Measurements from ENCODE around the gene CCDC15. TPM values are rescaled to one million over a fixed set of nuclear protein-coding genes. Genes with fewer than 3 reads are reported as not detected.

CCDC15 gene
- total and polyA plus RNA-seq, 2 of the 13 experiments (the other 11 are each of a cell fraction or from before 2014, with no cell fraction given) = 2.2 to 4.6 TPM

GRCh38 chr11:124934862-124935547 lies 19.0 kb upstream of the CCDC15 start (continued):
- TF ChIP-seq PAXIP1 (CRISPR knock-in tag; conservative IDR thresholded peaks at IDR 0.05) = peak; percentile 53
- no peak for TF ChIP-seq NFE2 (CRISPR knock-in tag; IDR thresholded peaks at IDR 0.05)
- no peak for TF ChIP-seq ZNF326 (CRISPR knock-in tag; IDR thresholded peaks at IDR 0.05; ENCODE audit: borderline replicate concordance)
- TF ChIP-seq REXO4 (CRISPR knock-in tag; IDR thresholded peaks at IDR 0.05; ENCODE audit: borderline replicate concordance) = no peak
- TF ChIP-seq SETDB1 (CRISPR knock-in tag; IDR thresholded peaks at IDR 0.05; ENCODE audit: borderline replicate concordance) = no peak
- no peak for TF ChIP-seq ZMYM2 (CRISPR knock-in tag; IDR thresholded peaks at IDR 0.05)
- no peak for TF ChIP-seq ZNF451 (CRISPR knock-in tag; IDR thresholded peaks at IDR 0.05)
- TF ChIP-seq NCOA1 (CRISPR knock-in tag; IDR thresholded peaks at IDR 0.05) = no peak
- TF ChIP-seq ZNF569 (CRISPR knock-in tag; IDR thresholded peaks at IDR 0.05; ENCODE audit: borderline replicate concordance) = no peak
- TF ChIP-seq ATRX (CRISPR knock-in tag; IDR thresholded peaks at IDR 0.05; ENCODE audit: borderline replicate concordance) = no peak
- TF ChIP-seq ZBTB26 (CRISPR knock-in tag; IDR thresholded peaks at IDR 0.05; ENCODE audit: borderline replicate concordance) = no peak
- TF ChIP-seq PCBP2 (optimal IDR thresholded peaks at IDR 0.05; ENCODE audit: low read depth, low read length, poor library complexity, severe bottlenecking) = no peak
- peak; percentile 21; the same call in 1 of the 2 replicates for TF ChIP-seq ARNTL (CRISPR knock-in tag; IDR thresholded peaks at IDR 0.05)
- TF ChIP-seq ZFP91 (CRISPR knock-in tag; IDR thresholded peaks at IDR 0.05; ENCODE audit: borderline replicate concordance) = no peak
- TF ChIP-seq BCL6 (CRISPR knock-in tag; IDR thresholded peaks at IDR 0.05) = peak; percentile 23; the same call in 1 of the 2 replicates
- TF ChIP-seq ZNF546 (CRISPR knock-in tag; conservative IDR thresholded peaks at IDR 0.05) = no peak
- TF ChIP-seq POGZ (CRISPR knock-in tag; IDR thresholded peaks at IDR 0.05) = peak; percentile 43; the same call in 1 of the 2 replicates
- TF ChIP-seq ZNF577 (CRISPR knock-in tag; IDR thresholded peaks at IDR 0.05; ENCODE audit: borderline replicate concordance, low read depth) = no peak
- TF ChIP-seq RARA (CRISPR knock-in tag; IDR thresholded peaks at IDR 0.05) = no peak
- TF ChIP-seq KDM3A (CRISPR knock-in tag; IDR thresholded peaks at IDR 0.05; ENCODE audit: low read depth) = no peak
- TF ChIP-seq ZEB1 (IDR thresholded peaks at IDR 0.05; ENCODE audit: insufficient replicate concordance, low read depth) = no peak
- TF ChIP-seq NR2F2 (IDR thresholded peaks at IDR 0.05; ENCODE audit: borderline replicate concordance, low read depth) = 0 out of 2 replicates have a peak, but pooled peaks have one; percentile 35
- 0 out of 2 replicates have a peak, but pooled peaks have one; percentile 55 for TF ChIP-seq ATF1 (CRISPR knock-in tag; IDR thresholded peaks at IDR 0.05)
- TF ChIP-seq ZSCAN25 (CRISPR knock-in tag; IDR thresholded peaks at IDR 0.05) = no peak
- no peak for TF ChIP-seq HCFC1 (IDR thresholded peaks at IDR 0.05; ENCODE audit: low read depth, low read length)
- no peak for TF ChIP-seq CAMTA2 (CRISPR knock-in tag; IDR thresholded peaks at IDR 0.05; ENCODE audit: borderline replicate concordance)

Data from HepG2 (cell line).